Neutrophil (primary cell): ENCODE measurements around the gene CD63.
A peak's percentile ranks its signal among the peaks of the same experiment; 100 is the strongest.

ENCODE experiments used
- H3K27ac ChIP-seq: fragments of 200-600 bp; sonication (generic); 2 replicates; pipeline ENCODE4 v1.5.1; 2016; ENCODE audit warnings: mild to moderate bottlenecking, moderate library complexity
- H3K27me3 ChIP-seq: fragments of 200-600 bp; sonication (generic); 2 replicates; pipeline ENCODE4 v1.6.0; 2016; ENCODE audit warnings: mild to moderate bottlenecking
- H3K36me3 ChIP-seq: fragments of 200-600 bp; sonication (generic); 2 replicates; pipeline ENCODE4 v1.5.1; 2017
- H3K4me1 ChIP-seq, 2 experiments: fragments of 200-600 bp in 1 of 2; sonication (generic) in 1 of 2; 1 replicate in 1 of 2; 2 replicates in 1 of 2; pipeline versions ENCODE4 v1.5.1 to v1.6.1; 2013 to 2016; ENCODE audit warnings: low read depth in 1 of 2, low read length in 1 of 2, mild to moderate bottlenecking in 1 of 2, moderate library complexity in 1 of 2; ENCODE audit not compliant: control insufficient read depth in 1 of 2, insufficient read depth in 1 of 2
- H3K4me3 ChIP-seq, 2 experiments: fragments of 200-600 bp in 1 of 2; sonication (generic) in 1 of 2; 1 replicate in 1 of 2; 2 replicates in 1 of 2; pipeline ENCODE4 v1.5.1; 2013 to 2016; ENCODE audit warnings: low read depth in 1 of 2, low read length in 1 of 2, mild to moderate bottlenecking in 1 of 2, moderate library complexity in 1 of 2
- H3K9me3 ChIP-seq: fragments of 200-600 bp; sonication (generic); 2 replicates; pipeline ENCODE4 v1.5.1; 2016
- CTCF ChIP-seq: fragments of 200-600 bp; sonication (generic); IDR thresholded peaks from 2 replicates; pipeline ENCODE4 v1.5.1; 2016; ENCODE audit warnings: antibody characterized with exemption

CD63 gene

GRCh38 chr12:55736780-55737580 lies 8.2 kb upstream of the CD63 start:
- Histone ChIP-seq H3K27ac (no peak overlapping the region), H3K36me3 (no peaks in the 10 kb centered on the region), H3K27me3 (peaks cover 13% of the 10 kb centered on the region), H3K4me3 (no peak overlapping the region), H3K4me1 (peaks cover 10 to 11% of the 10 kb centered on the region in 2 experiments), H3K9me3 (no peaks in the 10 kb centered on the region)
- TF ChIP-seq CTCF = peak; percentile 44

- peaks cover 4% of the 10 kb centered on the region for H3K27me3 ChIP-seq
- H3K4me3 ChIP-seq = no peak overlapping the region
- no peaks in the 10 kb centered on the region for H3K9me3 ChIP-seq
- H3K36me3 ChIP-seq = no peaks in the 10 kb centered on the region
- no peak overlapping the region for H3K27ac ChIP-seq
- TF ChIP-seq CTCF = no peak
- H3K4me1 ChIP-seq = peaks cover 10 to 11% of the 10 kb centered on the region in 2 experiments
Measured at GRCh38 chr12:55736076-55736475, 7.3 kb upstream of the CD63 start.

DNA sequence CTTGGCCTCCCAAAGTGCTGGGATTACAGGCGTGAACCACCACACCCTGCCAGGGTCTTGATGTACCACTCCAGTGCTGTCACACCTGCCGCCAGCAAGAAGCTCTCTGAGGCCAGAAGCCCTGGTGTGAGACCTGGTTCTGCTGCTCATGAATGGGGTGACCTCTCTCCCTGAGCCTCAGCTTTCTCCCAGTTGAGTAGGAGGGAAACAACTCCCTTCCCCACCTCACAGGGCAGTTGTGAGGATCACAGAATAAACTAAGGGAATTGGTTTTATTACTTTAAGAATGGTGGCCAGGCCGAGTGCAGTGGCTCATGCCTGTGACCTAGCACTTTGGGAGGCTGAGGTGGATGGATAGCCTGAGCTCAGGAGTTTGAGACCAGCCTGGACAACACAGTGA lies 5.8 kb upstream of the CD63 start:
- Histone ChIP-seq H3K9me3 (no peaks in the 10 kb centered on the region), H3K27me3 (no peaks in the 10 kb centered on the region), H3K4me1 (peaks cover 19 to 21% of the 10 kb centered on the region in 2 experiments), H3K36me3 (no peaks in the 10 kb centered on the region), H3K27ac (no peak overlapping the region), H3K4me3 (no peak overlapping the region)
- no peak for TF ChIP-seq CTCF

DNA sequence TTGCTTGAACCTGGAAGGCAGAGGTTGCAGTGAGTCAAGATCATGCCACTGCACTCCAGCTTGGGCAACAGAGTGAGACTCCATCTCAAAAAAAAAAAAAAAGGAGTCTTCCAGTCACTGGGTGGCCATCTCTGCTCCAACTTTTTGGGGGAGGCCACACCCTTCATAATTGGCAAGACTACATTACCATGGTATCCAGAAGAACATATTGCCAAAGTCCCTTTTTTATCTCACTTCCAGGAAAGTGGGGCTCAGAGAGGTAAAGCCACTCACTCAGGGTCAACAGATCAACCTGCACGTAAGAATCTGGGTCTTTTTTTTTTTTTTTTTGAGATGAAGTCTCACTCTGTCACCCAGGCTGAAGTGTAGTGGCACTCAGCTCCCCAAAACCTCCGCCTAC lies 5.0 kb upstream of the CD63 start:
- H3K4me3 ChIP-seq = no peak overlapping the region
- H3K9me3 ChIP-seq = no peaks in the 10 kb centered on the region
- H3K27ac ChIP-seq = no peak overlapping the region
- H3K36me3 ChIP-seq = no peaks in the 10 kb centered on the region
- H3K4me1 ChIP-seq = peaks cover 23 to 26% of the 10 kb centered on the region in 2 experiments
- no peaks in the 10 kb centered on the region for H3K27me3 ChIP-seq
- TF ChIP-seq CTCF = no peak

- no peak for TF ChIP-seq CTCF
- H3K9me3 ChIP-seq = no peaks in the 10 kb centered on the region
- H3K36me3 ChIP-seq = no peaks in the 10 kb centered on the region
- no peak overlapping the region for H3K27ac ChIP-seq
- no peak overlapping the region for H3K4me3 ChIP-seq
- no peaks in the 10 kb centered on the region for H3K27me3 ChIP-seq
- peaks cover 16 to 19% of the 10 kb centered on the region in 2 experiments for H3K4me1 ChIP-seq
Measured at GRCh38 chr12:55733021-55733555, 4.3 kb upstream of the CD63 start.
